Peyer's patch (tissue), 4 donors: ENCODE results near the gene STK24. TPM values are rescaled to one million over a fixed set of nuclear protein-coding genes. Genes with fewer than 3 reads are reported as not detected.

ENCODE experiments used
- DNase-seq, 3 donors: peaks; one replicate each; pipeline ENCODE4 v3.0.0-alpha.2; 2017 to 2019
- H3K27ac ChIP-seq, 4 donors: fragments of 200-600 bp; sonication (generic); one replicate each; pipeline ENCODE4 v1.5.1; 2016 to 2019
- H3K27me3 ChIP-seq, 2 donors: fragments of 200-600 bp; sonication (generic); one replicate each; pipeline ENCODE4 v1.5.1; 2019
- H3K36me3 ChIP-seq, 3 donors: fragments of 200-600 bp; sonication (generic); one replicate each; pipeline ENCODE4 v1.5.1; 2016 to 2019
- H3K4me1 ChIP-seq, 4 donors: fragments of 200-600 bp; sonication (generic); one replicate each; pipeline ENCODE4 v1.5.1; 2016 to 2019
- H3K4me3 ChIP-seq, 4 donors: fragments of 200-600 bp; sonication (generic); 1 replicate in 3 of 4; 2 replicates in 1 of 4; pipeline ENCODE4 v1.5.1; 2016 to 2019; ENCODE audit warnings: mild to moderate bottlenecking in 1 of 4
- H3K9me3 ChIP-seq, 4 donors: fragments of 200-600 bp; sonication (generic); one replicate each; pipeline ENCODE4 v1.5.1; 2016 to 2019; ENCODE audit warnings: mild to moderate bottlenecking in 1 of 4
- CTCF ChIP-seq, 6 experiments: fragments of 450-650 bp in 4 of 6; fragments of 200-600 bp in 2 of 6; sonication (generic) in 1 of 6; IDR thresholded peaks; one replicate each; pipeline ENCODE4 v1.5.1; 2017 to 2019; ENCODE audit warnings: antibody characterized with exemption in 6 of 6, mild to moderate bottlenecking in 3 of 6, moderate library complexity in 1 of 6
- POLR2A ChIP-seq, 2 donors: fragments of 450-650 bp; IDR thresholded peaks; one replicate each; pipeline ENCODE4 v1.5.1; 2017; ENCODE audit warnings: antibody characterized with exemption in 2 of 2, mild to moderate bottlenecking in 2 of 2, moderate library complexity in 2 of 2
- total RNA-seq, 4 donors: library from RNA; depleted of rRNA; stranded (reverse); fragments of >200 nt; gene quantifications; one replicate each; pipeline ENCODE4 v1.1.0, GENCODE V29; 2016

STK24 gene
- total RNA-seq, 4 donors from 2014 or later: 84.2 to 137 (median 119) TPM

GRCh38 chr13:98429081-98429480 is 147.8 kb downstream of the STK24 start:
- TF ChIP-seq CTCF (IDR thresholded peaks at IDR 0.05): no peak
- no peak for TF ChIP-seq POLR2A (IDR thresholded peaks at IDR 0.05)
- Histone ChIP-seq H3K4me3 (no peak overlapping the region), H3K27ac (no peak overlapping the region), H3K4me1 (peaks cover 0 to 3% (median 0%) of the 10 kb centered on the region in 4 donors), H3K36me3 (no peaks in the 10 kb centered on the region), H3K27me3 (no peaks in the 10 kb centered on the region), H3K9me3 (no peaks in the 10 kb centered on the region)
- no peak for DNase-seq

GRCh38 chr13:98428256-98428966 is 148.5 kb downstream of the STK24 start:
- Histone ChIP-seq H3K27ac (no peak overlapping the region), H3K9me3 (no peaks in the 10 kb centered on the region), H3K4me3 (no peak overlapping the region), H3K27me3 (no peaks in the 10 kb centered on the region), H3K36me3 (no peaks in the 10 kb centered on the region), H3K4me1 (peaks cover 0 to 3% (median 0%) of the 10 kb centered on the region in 4 donors)
- no peak for DNase-seq
- no peak for TF ChIP-seq CTCF (IDR thresholded peaks at IDR 0.05)
- TF ChIP-seq POLR2A (IDR thresholded peaks at IDR 0.05): no peak

DNA sequence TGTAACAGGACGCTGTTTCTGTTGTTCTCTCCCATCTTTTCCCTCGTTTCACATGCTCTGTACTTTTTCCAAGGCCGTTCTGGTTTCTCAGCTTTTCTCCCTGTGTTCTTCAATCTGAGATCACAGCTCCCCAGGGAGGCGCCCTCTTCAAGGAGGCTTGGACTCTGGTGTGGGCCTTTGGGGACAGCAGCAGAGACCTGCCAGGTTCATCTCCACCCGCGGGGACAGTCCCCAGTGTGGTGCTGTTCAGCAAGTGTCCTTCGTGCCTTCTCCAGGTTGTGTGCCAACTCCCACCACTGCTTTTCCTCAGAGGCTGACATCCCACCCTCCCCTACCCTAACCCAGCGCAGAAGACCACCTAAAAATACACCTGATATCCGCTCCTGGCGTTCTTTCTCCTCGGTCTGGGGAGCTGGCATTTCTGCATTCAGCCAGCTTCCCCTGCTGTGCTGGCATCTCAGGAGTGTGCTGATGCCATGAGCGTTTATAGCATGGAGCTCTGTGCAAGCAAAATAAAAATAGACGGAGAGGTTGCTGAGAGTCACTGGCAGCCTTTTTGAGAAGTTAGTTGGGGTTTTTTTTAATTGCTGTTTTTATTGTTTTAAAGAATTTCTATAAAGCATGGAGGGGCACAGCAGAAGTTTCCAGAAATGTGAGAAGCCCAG is 149.4 kb downstream of the STK24 start:
- H3K9me3 ChIP-seq: no peaks in the 10 kb centered on the region
- peaks cover 0 to 3% (median 0%) of the 10 kb centered on the region in 4 donors for H3K4me1 ChIP-seq
- no peak for TF ChIP-seq CTCF (IDR thresholded peaks at IDR 0.05)
- TF ChIP-seq POLR2A (IDR thresholded peaks at IDR 0.05): no peak
- no peak for DNase-seq
- H3K36me3 ChIP-seq: no peaks in the 10 kb centered on the region
- H3K4me3 ChIP-seq: no peak overlapping the region
- H3K27ac ChIP-seq: no peak overlapping the region
- no peaks in the 10 kb centered on the region for H3K27me3 ChIP-seq

- H3K4me1 ChIP-seq: no peaks in the 10 kb centered on the region
- H3K4me3 ChIP-seq: no peak overlapping the region
- no peak overlapping the region for H3K27ac ChIP-seq
- no peaks in the 10 kb centered on the region for H3K9me3 ChIP-seq
- peak in 1 of 3 donors; percentile 2 for DNase-seq
- no peak for TF ChIP-seq CTCF (IDR thresholded peaks at IDR 0.05)
- TF ChIP-seq POLR2A (IDR thresholded peaks at IDR 0.05): no peak
- no peaks in the 10 kb centered on the region for H3K36me3 ChIP-seq
- no peaks in the 10 kb centered on the region for H3K27me3 ChIP-seq
Observed at GRCh38 chr13:98423417-98423816, 153.5 kb downstream of the STK24 start.

GRCh38 chr13:98422046-98422445 is 154.9 kb downstream of the STK24 start:
- Histone ChIP-seq H3K27ac (no peak overlapping the region), H3K4me3 (no peak overlapping the region)
- TF ChIP-seq POLR2A (IDR thresholded peaks at IDR 0.05) (no peak), CTCF (IDR thresholded peaks at IDR 0.05) (no peak)

More at GRCh38 chr13:98422046-98422445, 154.9 kb downstream of the STK24 start:
- no peak for DNase-seq
- Histone ChIP-seq H3K9me3 (peaks cover 0 to 3% (median 0%) of the 10 kb centered on the region in 4 donors), H3K27me3 (no peaks in the 10 kb centered on the region), H3K36me3 (no peaks in the 10 kb centered on the region), H3K4me1 (no peaks in the 10 kb centered on the region)
